NCI-H2227 (cell line): ENCODE measurements around the gene SAPCD1.

Source experiments
- DNase-seq: peaks from one replicate; lab custom pipeline; 2025; ENCODE audit not compliant: unreplicated experiment; lab: John Stamatoyannopoulos, UW

The SAPCD1 gene

DNA sequence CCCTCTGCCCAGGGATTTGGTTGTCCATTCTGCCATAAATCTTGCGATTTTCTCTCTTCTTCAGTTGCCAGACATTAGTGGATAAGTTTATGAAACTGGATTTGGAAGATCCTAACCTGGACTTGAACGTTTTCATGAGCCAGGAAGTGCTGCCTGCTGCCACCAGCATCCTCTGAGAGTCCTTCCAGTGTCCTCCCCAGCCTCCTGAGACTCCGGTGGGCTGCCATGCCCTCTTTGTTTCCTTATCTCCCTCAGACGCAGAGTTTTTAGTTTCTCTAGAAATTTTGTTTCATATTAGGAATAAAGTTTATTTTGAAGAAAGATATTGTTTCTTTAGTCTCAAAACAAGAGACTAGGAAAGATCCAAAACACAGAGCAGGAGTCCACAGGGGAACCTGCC is at the start of gene SAPCD1:
TSS of gene SAPCD1 (plus strand) at position 301 of the 400 bp plus-strand sequence. CDS start 399 bp downstream, outside the sequence.
- DNase-seq: no peak

DNA sequence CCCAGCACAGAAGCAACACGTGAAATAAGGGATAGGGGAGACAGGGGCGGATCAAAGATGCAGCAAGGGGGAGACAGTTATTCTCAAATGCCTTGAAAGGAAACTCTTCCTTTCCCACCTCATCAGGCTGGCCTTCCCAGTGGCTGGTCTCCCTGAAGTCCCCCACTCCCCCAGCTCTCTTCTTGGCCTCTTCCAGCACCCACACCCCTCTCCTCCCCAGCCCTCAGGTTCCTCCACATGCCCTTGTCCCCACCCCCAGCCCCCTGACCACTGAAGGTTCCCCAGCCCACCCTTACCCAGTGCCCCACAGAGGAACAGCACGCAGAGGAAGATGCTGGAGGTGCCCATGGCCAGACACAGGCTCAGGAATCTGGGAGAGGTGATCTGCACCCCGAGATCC is 49.0 kb upstream of the SAPCD1 start:
- no peak for DNase-seq

DNA sequence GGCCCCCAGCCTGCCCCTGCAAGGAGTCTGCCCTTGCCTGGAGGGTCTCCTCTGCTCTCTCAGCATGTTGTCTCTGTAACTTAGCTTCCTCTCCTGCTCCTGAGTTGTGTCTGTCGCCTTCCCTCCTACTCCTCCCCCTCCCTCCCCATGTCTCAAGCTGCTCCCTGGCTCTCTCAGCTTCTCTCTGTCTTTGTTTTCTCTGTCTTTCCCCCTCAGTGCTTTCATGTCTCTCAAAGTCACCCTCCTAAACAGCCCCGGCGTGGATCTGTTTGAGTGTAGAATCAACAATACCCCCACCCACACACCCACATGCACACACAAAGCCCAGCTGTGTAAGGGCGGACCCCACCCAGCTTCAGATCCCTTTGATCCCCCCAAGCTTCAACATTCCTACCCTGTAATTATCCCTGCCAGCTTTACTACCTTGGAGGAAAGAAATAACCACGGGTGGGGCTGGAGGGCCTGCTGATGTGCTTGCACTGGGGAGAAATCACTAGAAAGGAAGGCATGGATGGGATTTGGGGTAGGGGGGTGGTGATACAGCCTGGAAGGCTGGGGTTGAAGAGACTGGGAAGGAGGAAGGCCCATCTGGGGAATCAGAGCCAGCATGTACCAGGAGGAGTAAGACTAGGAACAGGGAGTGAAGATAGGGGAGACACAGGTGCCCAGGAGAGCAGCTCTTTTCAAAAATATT is 48.3 kb upstream of the SAPCD1 start:
- DNase-seq: peak; percentile 80

DNA sequence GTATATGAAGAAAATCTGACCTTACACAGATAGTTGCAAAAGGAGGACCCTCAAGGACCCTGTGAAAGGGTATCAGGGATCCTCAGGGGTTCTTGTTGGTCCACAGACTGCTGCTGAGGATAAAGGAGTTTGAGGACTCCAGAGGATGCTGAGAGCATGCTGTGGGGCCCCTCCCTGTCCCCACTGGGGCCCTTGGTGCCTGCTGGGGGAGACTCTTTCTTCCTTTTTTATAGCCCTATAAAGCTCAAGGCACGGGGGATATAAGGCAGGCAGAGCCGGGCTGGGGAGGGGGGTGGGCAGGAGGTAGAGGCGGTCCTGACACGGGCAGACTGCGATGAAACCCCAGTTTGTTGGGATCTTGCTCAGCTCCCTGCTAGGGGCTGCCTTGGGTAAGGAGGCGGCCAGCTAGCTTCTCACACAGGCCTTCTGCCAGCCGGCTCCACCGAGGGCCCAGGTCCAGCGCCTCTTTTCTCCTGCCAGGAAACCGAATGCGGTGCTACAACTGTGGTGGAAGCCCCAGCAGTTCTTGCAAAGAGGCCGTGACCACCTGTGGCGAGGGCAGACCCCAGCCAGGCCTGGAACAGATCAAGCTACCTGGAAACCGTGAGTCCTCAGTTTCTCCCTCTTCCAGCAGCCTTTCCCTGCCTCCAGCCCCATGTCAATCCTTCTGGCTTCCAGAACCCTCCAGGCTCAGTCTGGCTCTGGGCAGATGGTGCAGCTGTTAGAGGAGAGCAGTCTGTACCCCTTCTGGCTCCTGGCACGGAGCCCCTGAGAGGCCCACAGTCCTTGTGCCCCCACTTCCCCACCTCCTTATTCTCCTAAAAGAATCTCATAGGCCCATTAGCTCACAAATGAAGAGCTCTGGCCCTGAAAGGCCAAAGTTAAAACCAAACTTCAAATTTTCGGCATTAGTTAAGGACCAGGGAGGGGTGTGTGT is 47.2 kb upstream of the SAPCD1 start, which contains the start of gene LY6G6D:
TSS of gene LY6G6D (plus strand) at position 327 of the 937 bp plus-strand sequence. CDS start at position 335, 8 bp downstream.
- no peak for DNase-seq

DNA sequence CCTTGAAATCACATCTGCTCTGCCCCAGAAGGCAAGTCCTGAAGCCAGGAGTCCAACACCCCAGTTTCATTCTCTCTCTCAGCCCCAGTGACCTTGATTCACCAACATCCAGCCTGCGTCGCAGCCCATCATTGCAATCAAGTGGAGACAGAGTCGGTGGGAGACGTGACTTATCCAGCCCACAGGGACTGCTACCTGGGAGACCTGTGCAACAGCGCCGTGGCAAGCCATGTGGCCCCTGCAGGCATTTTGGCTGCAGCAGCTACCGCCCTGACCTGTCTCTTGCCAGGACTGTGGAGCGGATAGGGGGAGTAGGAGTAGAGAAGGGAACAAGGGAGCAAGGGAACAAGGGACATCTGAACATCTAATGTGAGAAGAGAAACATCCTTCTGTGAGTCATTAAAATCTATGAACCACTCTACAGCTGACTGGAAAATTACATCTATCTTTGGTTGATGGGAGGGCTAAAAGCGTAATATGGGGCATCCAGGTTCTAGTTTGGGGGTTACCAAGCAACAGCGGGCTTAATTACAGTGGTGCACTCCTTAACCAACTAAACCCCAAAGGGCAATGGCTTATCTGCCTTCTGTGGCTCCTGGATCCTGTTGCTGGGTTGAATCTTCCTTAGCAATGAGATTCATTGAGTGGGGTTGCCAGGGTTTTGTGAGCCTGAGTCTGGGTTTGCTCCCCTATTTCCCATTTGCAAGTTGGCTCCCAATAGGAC is 44.8 kb upstream of the SAPCD1 start:
- peak; percentile 29 for DNase-seq

DNA sequence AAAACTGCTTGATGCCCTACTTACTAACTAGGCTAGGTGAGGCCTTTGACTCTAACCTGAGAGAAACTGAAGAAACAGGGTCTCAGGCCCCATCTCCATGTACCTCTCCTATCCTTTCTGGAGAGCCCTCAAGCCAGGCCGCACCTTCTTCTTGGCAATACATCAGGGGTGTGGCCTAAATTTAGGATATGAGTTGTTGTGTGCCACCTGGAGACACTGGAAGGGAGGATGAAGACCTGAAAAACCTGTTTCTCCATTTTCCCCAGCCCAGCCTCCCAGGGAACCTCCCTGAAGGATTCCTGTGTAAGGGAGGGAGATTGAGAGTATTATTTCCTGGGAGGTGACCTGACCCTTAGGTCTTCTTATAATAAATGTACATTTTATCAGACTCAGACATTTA is 44.2 kb upstream of the SAPCD1 start:
- DNase-seq: no peak

DNA sequence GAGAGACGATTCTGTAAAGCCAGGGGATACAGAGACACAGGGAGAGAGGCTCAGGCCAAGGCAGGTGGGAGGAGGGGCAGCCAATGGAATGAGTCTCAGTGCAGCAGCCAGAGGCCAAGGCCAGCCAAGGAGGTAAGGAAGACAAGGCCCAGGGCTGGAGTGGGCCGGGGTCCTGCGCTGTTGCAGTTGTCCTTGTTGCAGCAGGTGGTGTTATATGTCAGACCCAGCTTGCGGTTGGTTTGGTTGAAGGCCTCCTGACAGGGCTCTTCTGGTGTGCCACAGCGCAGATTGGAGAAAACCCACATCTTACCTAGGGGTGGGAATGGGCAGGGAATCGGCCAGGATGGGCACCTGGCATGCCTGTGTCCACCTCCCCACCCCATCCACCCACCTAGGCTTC is 43.5 kb upstream of the SAPCD1 start:
- DNase-seq: no peak

DNA sequence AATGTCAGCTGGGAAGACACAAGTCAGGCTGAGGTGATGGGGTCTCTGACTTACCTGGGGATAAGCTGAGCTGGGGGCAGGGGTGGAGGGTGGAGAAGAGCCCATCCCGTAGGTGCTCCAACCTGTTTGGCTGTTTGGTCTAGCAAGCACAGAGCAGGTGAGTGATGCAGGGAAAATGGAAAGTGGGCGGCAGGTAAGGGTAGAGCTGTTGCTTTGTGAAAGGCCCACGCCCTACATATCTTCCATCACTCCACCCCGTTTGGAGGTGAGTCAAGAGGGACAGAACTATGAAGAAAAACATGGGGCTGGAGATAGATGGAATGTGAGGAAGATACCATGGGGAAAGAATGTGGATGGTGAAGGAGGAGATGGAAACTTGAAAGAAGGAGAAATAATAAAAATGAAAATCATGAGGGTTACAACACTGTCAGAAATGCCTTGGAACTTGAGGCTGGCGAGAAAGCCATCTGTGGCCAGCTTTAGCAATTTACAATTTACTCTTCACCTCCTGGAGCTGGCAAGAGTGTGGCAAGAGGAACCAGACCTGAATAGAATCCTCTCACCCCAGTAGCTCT is 42.2 kb upstream of the SAPCD1 start:
- DNase-seq: no peak

DNA sequence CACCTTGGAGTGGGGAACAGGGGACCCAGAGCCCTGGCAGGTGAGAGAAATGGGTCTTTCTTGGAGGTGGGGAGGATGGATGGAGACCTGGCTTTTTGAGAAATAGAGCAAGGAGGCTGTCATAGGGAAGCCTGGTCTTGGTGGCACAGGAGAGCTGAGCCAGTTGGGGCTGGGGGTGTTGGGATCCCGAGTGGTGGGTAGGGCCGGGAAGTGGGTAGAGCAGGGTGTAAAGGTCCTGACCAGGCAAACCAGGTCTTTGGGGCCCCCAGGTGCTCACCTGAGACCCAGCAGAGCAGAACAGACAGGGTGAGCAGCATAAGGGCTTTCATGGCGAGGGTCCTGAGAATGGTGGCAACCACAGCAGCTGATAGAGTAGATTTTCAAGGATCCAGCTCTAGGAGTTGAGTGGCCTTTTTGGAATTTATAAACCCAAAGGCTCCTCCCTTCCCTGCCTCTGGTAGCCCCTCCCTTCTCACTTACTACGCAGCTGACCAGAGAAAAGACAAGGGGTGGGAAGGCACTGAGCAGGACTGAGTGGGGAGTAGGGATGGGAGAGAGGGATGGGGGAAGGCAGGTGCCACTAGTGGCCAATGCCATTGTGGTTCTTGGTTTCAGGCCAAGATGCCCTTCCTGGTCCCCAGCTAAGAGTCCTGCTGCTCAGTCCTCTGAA is 41.0 kb upstream of the SAPCD1 start, which contains the start of gene LY6G6C:
TSS of gene LY6G6C (minus strand) at position 396 of the 670 bp plus-strand sequence. CDS start at position 329, 67 bp downstream.
- no peak for DNase-seq

DNA sequence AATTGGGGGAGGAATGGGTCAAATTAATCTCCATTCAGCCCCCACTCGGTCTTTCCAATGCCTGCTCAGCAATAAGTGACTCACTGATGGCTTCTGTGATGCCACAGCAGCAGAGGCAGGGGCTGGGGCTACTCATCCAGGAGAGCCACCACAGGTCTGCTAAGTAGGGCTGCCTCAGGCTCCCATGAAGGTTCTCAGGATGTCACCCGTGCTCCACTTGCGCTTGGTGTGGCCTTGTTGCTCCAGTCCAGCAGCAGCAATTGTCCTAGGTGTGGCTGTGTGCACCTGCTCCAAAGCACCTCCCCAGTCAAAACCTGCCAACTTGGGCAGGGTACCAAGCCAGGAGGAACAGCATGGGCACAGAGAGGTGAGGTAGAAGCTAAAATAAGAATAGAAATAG is 40.3 kb upstream of the SAPCD1 start:
- DNase-seq: no peak

DNA sequence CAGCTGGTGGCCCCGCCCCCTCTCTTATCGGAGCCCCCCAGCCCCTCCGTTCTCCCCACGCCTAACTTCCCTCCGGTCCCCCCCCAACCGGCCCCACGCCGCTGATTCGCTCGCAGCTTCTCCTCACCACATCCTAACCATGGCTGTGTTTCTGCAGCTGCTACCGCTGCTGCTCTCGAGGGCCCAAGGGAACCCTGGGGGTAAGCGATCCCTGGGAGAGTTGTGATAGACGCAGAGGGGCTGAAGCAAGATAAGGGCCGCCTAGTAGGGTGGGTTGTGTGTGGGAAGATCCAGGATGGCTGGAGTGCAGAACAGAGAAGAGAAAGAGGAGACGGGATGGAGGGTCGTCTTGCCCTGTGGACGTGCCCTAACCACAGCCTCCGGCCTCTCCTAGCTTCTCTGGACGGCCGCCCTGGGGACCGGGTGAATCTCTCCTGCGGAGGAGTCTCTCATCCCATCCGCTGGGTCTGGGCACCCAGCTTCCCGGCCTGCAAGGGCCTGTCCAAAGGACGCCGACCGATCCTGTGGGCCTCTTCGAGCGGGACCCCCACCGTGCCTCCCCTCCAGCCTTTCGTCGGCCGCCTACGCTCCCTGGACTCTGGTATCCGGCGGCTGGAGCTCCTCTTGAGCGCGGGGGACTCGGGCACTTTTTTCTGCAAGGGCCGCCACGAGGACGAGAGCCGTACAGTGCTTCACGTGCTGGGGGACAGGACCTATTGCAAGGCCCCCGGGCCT is 39.0 kb upstream of the SAPCD1 start, which contains the start of gene MPIG6B:
TSS of gene MPIG6B (plus strand) at position 129 of the 735 bp plus-strand sequence. CDS start at position 140, 11 bp downstream.
- no peak for DNase-seq

DNA sequence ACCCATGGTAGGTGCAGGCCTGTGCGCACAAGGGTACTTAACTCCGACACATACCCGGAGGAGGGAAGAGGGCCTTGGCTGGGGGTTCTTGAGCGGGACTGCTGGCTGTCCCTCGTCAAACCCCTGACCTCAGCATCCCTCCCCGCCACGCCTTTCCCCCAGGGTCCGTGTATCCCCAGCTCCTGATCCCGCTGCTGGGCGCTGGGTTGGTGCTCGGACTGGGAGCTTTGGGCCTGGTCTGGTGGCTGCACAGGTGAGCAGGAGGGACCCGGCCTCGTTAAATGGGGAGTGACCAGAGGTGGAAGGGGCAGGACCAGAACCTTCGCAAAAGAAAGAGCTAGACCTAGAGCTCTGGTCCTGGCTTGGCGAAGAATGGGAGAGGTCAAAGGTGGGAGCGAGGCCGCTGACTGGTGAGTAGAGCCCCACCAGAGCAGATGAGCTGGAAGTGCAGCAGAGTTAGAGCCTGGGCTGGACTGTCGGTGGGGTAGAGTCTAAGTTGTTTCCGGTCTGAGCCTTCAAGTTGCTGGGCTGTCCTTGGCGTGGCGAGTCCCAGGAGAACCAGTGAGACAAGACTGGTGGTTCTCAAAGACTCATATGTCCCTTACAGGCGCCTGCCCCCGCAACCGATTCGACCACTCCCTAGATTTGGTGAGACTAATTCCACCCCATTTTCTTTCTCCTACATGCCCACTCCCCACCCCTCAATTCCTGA is 38.3 kb upstream of the SAPCD1 start:
- DNase-seq: no peak

DNA sequence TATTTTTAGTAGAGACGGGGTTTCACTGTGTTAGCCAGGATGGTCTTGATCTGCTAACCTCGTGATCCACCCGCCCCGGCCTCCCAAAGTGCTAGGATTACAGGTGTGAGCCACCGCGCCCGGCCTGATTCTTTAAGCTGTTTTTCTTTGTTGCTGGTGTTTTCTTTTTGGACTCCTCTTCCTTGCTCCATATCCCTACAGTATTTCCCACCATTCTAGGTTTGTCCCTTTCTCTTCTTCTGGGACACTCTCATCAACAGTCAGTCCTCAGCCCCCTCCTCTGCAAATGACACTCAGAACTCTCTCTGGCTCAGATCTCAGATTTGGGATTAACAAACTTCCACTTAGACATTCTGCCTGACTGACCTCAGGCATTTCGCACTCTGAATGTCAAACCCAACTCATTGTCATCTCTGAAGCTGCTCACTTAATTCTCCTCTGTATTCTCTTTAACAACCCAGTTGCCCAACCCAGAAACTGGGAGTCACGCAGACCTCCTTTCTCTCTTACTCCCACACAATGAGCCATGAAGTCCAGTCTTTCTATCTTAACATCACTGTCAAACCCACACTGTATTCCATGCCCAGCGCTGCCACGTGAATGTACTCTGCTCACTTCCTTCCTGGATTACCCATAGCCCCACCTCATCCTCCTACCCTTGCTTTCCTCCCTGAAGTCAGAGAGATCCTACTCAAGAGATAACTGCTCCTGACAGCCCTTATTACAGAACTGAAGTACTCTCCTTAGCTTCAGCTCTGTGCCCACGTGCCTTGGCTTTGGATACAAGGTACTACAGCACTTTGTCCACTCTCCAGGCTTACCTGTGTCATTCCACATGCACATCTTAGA is 36.7 kb upstream of the SAPCD1 start:
- DNase-seq: no peak

DNA sequence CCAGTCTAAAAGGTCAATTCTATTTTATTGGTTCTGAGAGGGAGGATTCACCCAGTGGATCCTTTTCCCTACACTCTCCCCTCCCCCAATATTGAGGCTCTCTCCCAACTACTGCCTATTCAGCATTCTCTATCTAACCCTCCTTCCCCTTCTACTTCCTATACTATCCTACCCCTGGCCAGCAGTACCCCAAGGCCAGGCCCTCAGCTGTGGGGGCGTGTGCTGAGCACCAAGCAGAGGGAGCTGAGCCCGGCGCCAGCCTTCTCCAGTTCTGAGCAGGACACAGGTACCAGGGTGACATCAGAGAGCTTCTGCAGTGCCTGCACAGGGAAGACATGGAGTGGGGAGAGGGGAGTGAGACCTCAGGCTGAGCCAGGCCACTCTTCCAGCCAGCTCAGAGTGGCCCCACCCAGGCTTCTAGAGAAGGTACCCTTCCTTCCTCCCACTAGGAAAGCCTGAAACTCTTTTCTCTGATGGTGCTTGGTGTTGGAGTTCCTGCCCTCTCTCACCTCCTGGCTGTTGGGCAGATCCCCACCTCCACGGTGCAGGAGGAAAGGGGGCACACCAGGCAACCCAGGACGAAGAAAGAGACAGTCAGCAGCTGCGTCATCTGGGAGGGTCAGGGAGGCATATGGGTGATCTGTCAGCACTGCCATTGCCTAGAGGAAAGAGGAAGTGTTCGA is 35.3 kb upstream of the SAPCD1 start:
- DNase-seq: no peak

DNA sequence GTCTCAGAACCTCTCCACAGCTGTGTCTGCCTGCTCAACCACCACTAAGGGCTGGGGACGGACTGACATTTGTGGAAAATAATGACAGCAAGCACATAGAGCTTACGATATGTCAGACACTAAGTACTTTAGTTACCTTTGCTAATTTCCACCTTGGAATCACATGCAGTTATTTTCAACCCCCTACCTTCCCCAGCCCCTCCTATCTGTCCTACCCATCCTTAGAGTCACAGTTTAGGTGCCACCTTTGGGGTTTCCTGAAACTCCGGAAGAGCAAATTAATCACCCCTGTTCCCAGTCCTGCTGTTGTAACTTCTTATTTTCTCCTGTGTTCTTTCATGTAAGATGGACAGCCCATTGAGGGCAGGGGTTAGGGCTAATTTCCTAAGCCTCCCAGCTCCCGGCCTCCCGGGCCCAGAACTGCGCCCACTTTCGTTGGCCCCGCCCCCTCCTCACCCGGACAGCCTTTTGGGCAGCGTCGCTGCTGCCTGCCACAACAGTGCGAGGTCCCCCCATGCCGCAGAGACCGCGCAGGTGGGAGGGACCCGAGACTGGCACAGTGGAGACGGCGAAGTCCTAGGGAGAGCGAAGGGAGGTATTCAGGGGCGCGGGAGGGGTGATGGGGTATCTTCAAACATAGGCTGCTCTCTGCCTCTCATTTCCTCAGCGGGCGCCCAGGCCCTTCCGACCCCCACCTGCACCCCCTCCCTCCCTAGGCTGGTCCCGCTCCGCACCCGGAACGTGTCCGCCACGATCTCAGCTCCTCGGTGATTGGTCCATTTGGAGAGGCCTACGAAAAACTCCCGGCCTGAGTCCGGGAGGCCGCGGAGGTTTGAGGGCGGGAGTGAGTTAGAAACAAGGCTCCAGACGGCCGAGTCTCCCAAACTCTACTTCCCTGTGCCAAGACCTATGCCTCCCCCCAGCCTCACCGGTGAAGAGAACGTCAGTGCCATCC is 34.5 kb upstream of the SAPCD1 start:
- DNase-seq: no peak

DNA sequence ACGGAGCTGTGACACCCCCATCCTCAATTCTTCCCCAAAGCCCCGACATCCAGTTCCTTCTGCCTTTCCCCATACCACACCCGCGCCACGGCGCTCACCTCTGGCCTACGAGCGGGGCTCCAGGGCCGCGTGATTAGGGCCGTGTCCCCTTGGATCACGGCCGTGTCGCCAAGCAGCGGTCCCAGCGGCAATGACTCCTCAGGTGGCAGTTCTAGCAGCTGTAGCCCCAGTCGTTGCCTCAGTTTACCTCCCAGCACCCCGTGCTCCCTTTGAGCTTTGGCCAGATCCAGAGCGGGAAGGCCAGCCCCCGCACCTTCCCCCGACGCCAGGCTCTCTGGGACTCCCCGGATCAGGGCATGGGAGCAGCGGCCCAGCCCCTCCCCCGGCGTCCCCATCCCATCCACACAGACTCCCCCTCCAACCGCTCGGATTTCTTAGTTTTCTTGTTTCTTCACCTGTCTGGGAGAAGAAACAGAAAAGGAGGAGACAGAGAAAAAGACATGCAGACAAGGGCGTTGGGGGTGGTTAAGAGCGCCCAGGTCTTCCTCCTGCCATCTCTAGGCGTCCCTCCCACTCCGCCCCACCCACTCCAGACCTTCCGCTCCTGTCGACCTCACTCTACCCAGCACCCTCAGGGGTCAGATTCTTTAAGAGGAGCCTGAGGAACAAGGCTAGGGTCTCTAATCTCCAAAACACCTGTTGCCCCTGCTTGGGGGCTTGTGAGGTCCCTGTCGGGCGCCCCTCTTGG is 33.5 kb upstream of the SAPCD1 start, which contains the start of gene DDAH2:
TSS of gene DDAH2 (minus strand) at position 533 of the 748 bp plus-strand sequence. CDS start at position 395, 138 bp downstream.
- DNase-seq: no peak
